ENCODE data around the gene ZNF746.

DNA sequence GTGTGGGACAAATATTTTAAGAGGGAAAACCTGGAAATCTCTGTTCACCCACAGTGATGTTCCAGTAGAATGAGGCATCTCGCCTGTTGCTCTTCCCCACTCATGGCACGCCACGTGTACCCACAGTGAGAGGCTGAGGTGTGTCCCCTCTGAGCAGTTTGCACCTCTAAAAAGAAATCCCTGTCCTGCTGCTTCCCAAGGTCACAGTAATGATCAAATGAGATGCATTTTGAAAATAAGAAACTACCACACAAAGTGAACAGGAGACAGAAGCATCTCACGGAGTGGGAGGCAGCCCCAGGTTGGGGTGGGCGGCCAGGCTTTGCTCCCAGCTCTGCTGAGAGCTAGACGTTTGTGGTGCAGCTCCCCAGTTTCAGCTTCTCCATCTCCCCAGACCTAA lies 24.4 kb downstream of the ZNF746 start:
- TF ChIP-seq POLR2A (IDR thresholded peaks at IDR 0.05): no peak
- TF ChIP-seq, protein P1, sequence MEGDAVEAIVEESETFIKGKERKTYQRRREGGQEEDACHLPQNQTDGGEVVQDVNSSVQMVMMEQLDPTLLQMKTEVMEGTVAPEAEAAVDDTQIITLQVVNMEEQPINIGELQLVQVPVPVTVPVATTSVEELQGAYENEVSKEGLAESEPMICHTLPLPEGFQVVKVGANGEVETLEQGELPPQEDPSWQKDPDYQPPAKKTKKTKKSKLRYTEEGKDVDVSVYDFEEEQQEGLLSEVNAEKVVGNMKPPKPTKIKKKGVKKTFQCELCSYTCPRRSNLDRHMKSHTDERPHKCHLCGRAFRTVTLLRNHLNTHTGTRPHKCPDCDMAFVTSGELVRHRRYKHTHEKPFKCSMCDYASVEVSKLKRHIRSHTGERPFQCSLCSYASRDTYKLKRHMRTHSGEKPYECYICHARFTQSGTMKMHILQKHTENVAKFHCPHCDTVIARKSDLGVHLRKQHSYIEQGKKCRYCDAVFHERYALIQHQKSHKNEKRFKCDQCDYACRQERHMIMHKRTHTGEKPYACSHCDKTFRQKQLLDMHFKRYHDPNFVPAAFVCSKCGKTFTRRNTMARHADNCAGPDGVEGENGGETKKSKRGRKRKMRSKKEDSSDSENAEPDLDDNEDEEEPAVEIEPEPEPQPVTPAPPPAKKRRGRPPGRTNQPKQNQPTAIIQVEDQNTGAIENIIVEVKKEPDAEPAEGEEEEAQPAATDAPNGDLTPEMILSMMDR (IDR thresholded peaks at IDR 0.05 in 4 of 5, conservative IDR thresholded peaks at IDR 0.05 in 1 of 5): no peak

All from gastrocnemius medialis (tissue), 4 donors.